ENCODE data around the gene PLCL1. TPM values are rescaled to one million over a fixed set of nuclear protein-coding genes. Genes with fewer than 3 reads are reported as not detected.

PLCL1 gene
- total RNA-seq, 3 donors from 2014 or later: 1.6 to 10.6 (median 2.0) TPM

DNA sequence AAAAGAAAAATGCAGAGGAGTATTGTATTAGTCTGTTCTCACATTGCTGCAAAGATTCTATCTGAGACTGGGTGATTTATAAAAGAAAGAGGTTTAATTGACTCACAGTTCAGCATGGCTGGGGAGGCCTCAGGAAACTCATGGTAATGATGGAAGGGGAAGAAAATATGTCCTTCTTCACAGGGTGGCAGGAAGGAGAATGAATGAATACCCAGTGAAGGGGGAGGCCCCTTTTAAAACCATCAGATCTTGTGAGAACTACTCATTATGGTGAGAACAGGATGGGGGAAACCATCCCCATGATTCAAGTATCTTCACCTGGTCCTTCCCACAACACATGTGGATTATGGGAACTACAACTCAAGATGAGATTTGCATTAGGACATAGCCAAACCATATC is 9.1 kb upstream of the PLCL1 start:
- no peaks in the 10 kb centered on the region for H3K9me3 ChIP-seq
- no peak overlapping the region for H3K4me3 ChIP-seq
- DNase-seq: no peak
- no peaks in the 10 kb centered on the region for H3K36me3 ChIP-seq (ENCODE audit: low read depth)
- TF ChIP-seq, protein P1, sequence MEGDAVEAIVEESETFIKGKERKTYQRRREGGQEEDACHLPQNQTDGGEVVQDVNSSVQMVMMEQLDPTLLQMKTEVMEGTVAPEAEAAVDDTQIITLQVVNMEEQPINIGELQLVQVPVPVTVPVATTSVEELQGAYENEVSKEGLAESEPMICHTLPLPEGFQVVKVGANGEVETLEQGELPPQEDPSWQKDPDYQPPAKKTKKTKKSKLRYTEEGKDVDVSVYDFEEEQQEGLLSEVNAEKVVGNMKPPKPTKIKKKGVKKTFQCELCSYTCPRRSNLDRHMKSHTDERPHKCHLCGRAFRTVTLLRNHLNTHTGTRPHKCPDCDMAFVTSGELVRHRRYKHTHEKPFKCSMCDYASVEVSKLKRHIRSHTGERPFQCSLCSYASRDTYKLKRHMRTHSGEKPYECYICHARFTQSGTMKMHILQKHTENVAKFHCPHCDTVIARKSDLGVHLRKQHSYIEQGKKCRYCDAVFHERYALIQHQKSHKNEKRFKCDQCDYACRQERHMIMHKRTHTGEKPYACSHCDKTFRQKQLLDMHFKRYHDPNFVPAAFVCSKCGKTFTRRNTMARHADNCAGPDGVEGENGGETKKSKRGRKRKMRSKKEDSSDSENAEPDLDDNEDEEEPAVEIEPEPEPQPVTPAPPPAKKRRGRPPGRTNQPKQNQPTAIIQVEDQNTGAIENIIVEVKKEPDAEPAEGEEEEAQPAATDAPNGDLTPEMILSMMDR (IDR thresholded peaks at IDR 0.05): no peak
- ATAC-seq: no peak
- intact Hi-C loops (cut with DNase I, micrococcal nuclease): loop anchor here in 1 of 2 donors (10.0 kb wide), 1 partner anchor 330 kb away; no protein-coding TSS in a partner anchor
- no peaks in the 10 kb centered on the region for H3K4me1 ChIP-seq (ENCODE audit: low read depth)

DNA sequence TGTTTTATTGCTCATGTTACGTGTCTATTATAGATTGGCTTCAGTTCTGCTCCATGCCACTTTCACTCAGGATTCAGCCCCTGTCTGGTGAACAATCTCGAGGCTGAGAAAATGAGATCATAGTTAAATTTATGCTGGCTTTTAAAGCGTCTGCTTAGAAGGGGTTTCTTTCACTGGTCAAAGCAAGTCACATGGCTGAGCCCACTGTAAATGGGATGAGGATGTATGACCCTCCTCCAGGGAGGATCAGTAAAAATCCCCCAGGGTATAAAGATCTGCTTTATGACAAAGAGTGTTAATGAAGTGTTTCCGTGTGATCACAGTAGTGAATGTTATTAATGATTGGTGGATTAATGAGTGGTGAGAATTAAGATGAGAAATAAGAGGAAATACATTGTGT is 6.2 kb upstream of the PLCL1 start:
- H3K36me3 ChIP-seq (ENCODE audit: low read depth): no peaks in the 10 kb centered on the region
- no peak overlapping the region for H3K4me3 ChIP-seq
- TF ChIP-seq, protein P1 (IDR thresholded peaks at IDR 0.05): no peak
- intact Hi-C loops (cut with DNase I, micrococcal nuclease): loop anchor here in 1 of 2 donors (10.0 kb wide), 1 partner anchor 327 kb away; no protein-coding TSS in a partner anchor
- ATAC-seq (no peak), DNase-seq (no peak)
- no peaks in the 10 kb centered on the region for H3K9me3 ChIP-seq
- H3K4me1 ChIP-seq (ENCODE audit: low read depth): no peaks in the 10 kb centered on the region

DNA sequence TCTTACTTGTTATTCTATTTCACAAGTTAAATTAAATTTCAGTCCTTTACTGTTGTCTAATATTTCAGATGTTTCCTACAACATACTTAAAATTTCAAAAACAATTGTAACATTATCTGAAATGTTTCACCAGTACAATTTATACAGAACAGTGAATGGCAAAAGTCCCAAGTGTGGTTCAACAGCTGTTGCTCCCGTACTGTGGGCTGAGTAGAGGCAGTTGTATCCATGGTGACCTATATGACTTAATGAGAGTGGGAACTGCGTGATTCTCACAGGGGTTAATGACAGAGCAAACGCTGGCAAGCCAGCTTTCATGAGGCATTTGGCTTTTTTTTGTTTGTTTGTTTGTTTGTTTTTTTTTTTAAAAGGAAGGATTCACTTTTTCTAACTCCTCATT is 5.3 kb upstream of the PLCL1 start:
- intact Hi-C loops (cut with DNase I, micrococcal nuclease): loop anchor here in 1 of 2 donors (10.0 kb wide), 1 partner anchor 326 kb away; no protein-coding TSS in a partner anchor
- no peak for ATAC-seq

DNA sequence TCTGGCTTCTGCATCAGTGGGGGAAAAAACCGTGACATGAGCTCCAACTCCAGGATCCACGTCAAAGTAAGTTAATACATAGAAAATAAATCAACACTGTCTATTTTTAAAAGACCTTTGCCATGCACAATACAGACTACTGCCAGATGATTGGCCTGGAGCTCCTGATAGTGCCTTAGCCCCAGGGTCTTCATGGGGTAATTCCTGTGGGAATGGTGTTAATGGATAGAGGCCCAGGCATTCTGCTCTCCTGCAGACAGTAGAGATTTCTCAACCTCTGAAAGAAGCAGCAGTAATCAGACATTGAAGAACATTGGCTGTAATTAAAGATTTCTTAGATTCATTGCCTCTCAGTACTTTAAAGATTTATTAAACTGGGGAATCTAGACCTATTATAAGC is 4.3 kb upstream of the PLCL1 start:
- Histone ChIP-seq H3K36me3 (ENCODE audit: low read depth) (no peaks in the 10 kb centered on the region), H3K9me3 (no peaks in the 10 kb centered on the region), H3K4me1 (ENCODE audit: low read depth) (peaks cover 7% of the 10 kb centered on the region), H3K4me3 (no peak overlapping the region)
- DNase-seq (no peak), ATAC-seq (no peak)
- intact Hi-C loops (cut with DNase I, micrococcal nuclease): loop anchor here (5.0 to 10.0 kb wide), 2 partner anchors 255 to 497 kb away; no protein-coding TSS in a partner anchor
- TF ChIP-seq, protein P1 (IDR thresholded peaks at IDR 0.05): no peak

More for the DNA sequence above, 5.3 kb upstream of the PLCL1 start:
- TF ChIP-seq, protein P1 (IDR thresholded peaks at IDR 0.05): no peak
- H3K9me3 ChIP-seq: no peaks in the 10 kb centered on the region
- peaks cover 6% of the 10 kb centered on the region for H3K4me1 ChIP-seq (ENCODE audit: low read depth)
- DNase-seq: no peak
- no peak overlapping the region for H3K4me3 ChIP-seq
- H3K36me3 ChIP-seq (ENCODE audit: low read depth): no peaks in the 10 kb centered on the region

DNA sequence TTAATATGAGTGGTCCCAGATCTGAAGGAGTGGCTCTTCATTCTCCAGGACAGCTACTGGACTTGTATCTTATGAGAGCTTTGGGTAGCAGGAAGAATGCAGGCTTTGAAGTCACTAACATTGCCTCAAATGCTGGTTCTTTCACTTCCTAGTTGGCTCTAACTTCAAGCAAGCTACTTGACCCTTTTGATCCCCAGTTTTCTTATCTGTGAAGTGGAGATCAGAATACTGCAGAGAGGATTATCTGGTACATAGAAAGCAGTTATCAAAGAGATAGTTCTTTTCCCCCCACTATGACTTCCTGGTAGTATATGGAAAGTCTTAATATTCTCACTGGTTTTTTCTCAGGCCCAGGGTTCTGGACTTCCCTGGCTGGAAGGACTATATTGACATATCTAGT is 3.4 kb upstream of the PLCL1 start:
- TF ChIP-seq, protein P1 (IDR thresholded peaks at IDR 0.05): no peak
- no peak overlapping the region for H3K4me3 ChIP-seq
- ATAC-seq (no peak), DNase-seq (no peak)
- H3K36me3 ChIP-seq (ENCODE audit: low read depth): no peaks in the 10 kb centered on the region
- intact Hi-C loops (cut with DNase I, micrococcal nuclease): loop anchor here (5.0 to 10.0 kb wide), 2 partner anchors 254 to 496 kb away; no protein-coding TSS in a partner anchor
- H3K9me3 ChIP-seq: no peaks in the 10 kb centered on the region
- H3K4me1 ChIP-seq (ENCODE audit: low read depth): peaks cover 7% of the 10 kb centered on the region

Measured in mucosa of descending colon (tissue), 3 donors.